Lung (tissue), 12 donors: ENCODE data around the gene SERPINB4. TPM values are rescaled to one million over a fixed set of nuclear protein-coding genes. Genes with fewer than 3 reads are reported as not detected.

Source experiments
- ATAC-seq: fragments of 200-7000 bp; cut with Tn5 transposase; one replicate; pipeline ENCODE4 v1.9.1; 2020; ENCODE audit warnings: moderate number of reproducible peaks; ENCODE audit not compliant: insufficient read depth, low FRiP score
- DNase-seq, 3 donors: peaks; one replicate each; pipeline ENCODE4 v3.0.0-alpha.2; 2013 to 2017
- H3K27ac ChIP-seq, 2 donors: one replicate each; pipeline ENCODE4 v1.5.1; 2013; ENCODE audit warnings: mild to moderate bottlenecking in 2 of 2, moderate library complexity in 2 of 2, control low read depth in 1 of 2, inconsistent platforms in 1 of 2, low read depth in 1 of 2, low read length in 1 of 2
- H3K27me3 ChIP-seq, 3 donors: one replicate each; pipeline ENCODE4 v1.5.1; 2013; ENCODE audit warnings: low read length in 2 of 3; ENCODE audit not compliant: control insufficient read depth in 3 of 3, insufficient read depth in 3 of 3
- H3K36me3 ChIP-seq, 4 donors: one replicate each; pipeline ENCODE4 v1.5.1; 2013; ENCODE audit warnings: low read length in 4 of 4, mild to moderate bottlenecking in 1 of 4, moderate library complexity in 1 of 4; ENCODE audit not compliant: control insufficient read depth in 4 of 4, insufficient read depth in 4 of 4
- H3K4me1 ChIP-seq, 5 donors: one replicate each; pipeline ENCODE4 v1.5.1; 2013; ENCODE audit warnings: low read length in 5 of 5, mild to moderate bottlenecking in 2 of 5, moderate library complexity in 1 of 5; ENCODE audit not compliant: control insufficient read depth in 5 of 5, insufficient read depth in 5 of 5
- H3K4me3 ChIP-seq: one replicate; pipeline ENCODE4 v1.5.1; 2013; ENCODE audit warnings: mild to moderate bottlenecking, control low read depth, moderate library complexity
- H3K9ac ChIP-seq, 2 donors: one replicate each; pipeline ENCODE4 v1.5.1; 2013; ENCODE audit warnings: low read length in 2 of 2, control low read depth in 1 of 2; ENCODE audit not compliant: insufficient read depth in 1 of 2
- H3K9me3 ChIP-seq, 4 donors: one replicate each; pipeline ENCODE4 v1.5.1; 2013; ENCODE audit warnings: low read length in 3 of 4, mild to moderate bottlenecking in 1 of 4, moderate library complexity in 1 of 4; ENCODE audit not compliant: control insufficient read depth in 4 of 4, insufficient read depth in 3 of 4
- WGBS, 2 donors: extraction: QIAGEN DNeasy Blood & Tissue Kit; methylation state at CpG; one replicate each; pipeline ENCODE4 v1.1.7; 2013; 5-methylcytosine and 5-hydroxymethylcytosine counted together
- polyA plus RNA-seq, 2 donors: library from polyadenylated mRNA; stranded (reverse); fragments of 200-250 nt; gene quantifications; one replicate each; pipeline ENCODE4 v1.2.1, GENCODE V29; 2013
- total RNA-seq, 2 donors: library from RNA; depleted of rRNA in 1 of 2; stranded (reverse); fragments of >200 nt in 1 of 2; gene quantifications; one replicate each; pipeline ENCODE4 v1.2.1, GENCODE V29; 2014 to 2021
- TF ChIP-seq, protein P1 (sequence below): IDR thresholded peaks from 2 replicates; pipeline ENCODE4 v1.5.1; 2012; ENCODE audit warnings: mild to moderate bottlenecking; ENCODE audit errors: control extremely low read depth, extremely low read depth
- donor health status: control.
- donor health status: control.
- donor health status: Bipolar disorder and iron deficiency.
- donor health status: healthy.
- donor health status: DM: yes; HTN: yes; CAD: no.

Gene SERPINB4
- total and polyA plus RNA-seq, 4 donors: 0.34 to 17.4 (median 1.0) TPM; not detected in 1

DNA sequence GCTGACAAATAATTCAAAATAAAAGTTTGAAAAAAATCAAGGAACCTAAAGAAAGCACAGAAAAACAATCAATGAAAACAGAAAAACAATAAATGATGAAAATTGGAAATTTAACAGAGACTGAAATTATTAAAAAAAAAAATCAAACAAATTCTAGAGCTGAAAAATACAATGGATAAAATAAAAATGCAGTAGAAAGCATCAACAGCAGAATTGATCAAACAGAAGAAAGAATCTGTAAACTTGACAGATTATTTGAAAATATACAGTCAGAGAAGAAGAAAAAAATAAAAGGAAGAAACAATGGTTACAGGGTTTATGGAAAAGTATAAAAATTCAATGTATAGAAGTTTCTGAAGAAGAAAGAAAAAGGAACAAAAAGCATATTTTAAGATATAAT lies 16.2 kb downstream of the SERPINB4 start:
- Histone ChIP-seq H3K4me1 (no peaks in the 10 kb centered on the region), H3K27me3 (no peaks in the 10 kb centered on the region), H3K27ac (no peak overlapping the region), H3K9ac (no peak overlapping the region), H3K9me3 (peaks cover 0 to 21% (median 7%) of the 10 kb centered on the region in 4 donors), H3K4me3 (no peak overlapping the region), H3K36me3 (no peaks in the 10 kb centered on the region)
- ATAC-seq (no peak), DNase-seq (no peak)
- TF ChIP-seq, protein P1, sequence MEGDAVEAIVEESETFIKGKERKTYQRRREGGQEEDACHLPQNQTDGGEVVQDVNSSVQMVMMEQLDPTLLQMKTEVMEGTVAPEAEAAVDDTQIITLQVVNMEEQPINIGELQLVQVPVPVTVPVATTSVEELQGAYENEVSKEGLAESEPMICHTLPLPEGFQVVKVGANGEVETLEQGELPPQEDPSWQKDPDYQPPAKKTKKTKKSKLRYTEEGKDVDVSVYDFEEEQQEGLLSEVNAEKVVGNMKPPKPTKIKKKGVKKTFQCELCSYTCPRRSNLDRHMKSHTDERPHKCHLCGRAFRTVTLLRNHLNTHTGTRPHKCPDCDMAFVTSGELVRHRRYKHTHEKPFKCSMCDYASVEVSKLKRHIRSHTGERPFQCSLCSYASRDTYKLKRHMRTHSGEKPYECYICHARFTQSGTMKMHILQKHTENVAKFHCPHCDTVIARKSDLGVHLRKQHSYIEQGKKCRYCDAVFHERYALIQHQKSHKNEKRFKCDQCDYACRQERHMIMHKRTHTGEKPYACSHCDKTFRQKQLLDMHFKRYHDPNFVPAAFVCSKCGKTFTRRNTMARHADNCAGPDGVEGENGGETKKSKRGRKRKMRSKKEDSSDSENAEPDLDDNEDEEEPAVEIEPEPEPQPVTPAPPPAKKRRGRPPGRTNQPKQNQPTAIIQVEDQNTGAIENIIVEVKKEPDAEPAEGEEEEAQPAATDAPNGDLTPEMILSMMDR: no peak

DNA sequence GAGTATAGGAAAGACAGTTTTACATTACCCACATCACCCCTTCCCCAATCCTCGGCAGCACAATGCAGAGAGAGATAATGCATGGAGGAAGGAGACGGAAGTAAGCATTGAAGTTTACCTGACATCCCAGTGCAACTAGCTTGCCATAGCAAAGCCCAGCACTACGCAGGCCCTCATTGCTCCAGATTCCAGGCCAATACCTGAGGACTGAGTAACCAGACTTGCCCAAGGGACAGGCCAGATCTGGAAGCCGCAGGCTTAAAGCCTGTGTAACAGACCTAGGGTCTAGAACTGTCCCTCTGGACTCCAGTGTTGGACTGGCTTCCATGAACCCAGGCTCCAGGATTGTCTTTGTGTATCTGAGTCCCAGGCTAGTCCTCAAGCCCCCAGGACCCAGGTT lies 17.6 kb downstream of the SERPINB4 start:
- ATAC-seq (no peak), DNase-seq (no peak)
- Histone ChIP-seq H3K36me3 (no peaks in the 10 kb centered on the region), H3K27me3 (no peaks in the 10 kb centered on the region), H3K9me3 (peaks cover 0 to 21% (median 7%) of the 10 kb centered on the region in 4 donors), H3K4me3 (no peak overlapping the region), H3K9ac (no peak overlapping the region), H3K4me1 (no peaks in the 10 kb centered on the region), H3K27ac (no peak overlapping the region)
- TF ChIP-seq, protein P1: no peak
- 80 to 91% methylated on average over 4 of the region's 4 CpGs for WGBS, 2 donors

DNA sequence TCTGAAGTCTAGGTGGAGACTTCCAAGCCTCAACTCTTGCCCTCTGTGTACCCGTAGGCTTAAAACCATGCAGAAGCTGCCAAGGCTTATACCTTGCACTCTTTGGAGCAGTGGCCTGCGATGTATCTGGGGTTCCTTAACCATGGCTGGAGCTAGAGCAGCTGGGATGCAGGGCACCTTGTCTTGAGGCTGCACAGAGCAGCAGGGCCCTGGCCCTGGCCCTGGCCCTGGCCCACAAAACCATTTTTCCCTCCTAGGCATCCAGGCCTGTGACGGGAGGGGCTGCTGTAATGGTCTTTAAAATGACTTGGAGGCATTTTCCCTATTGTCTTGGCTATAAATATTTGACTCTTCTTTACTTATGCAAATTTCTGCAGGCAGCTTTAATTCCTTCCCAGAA lies 19.2 kb downstream of the SERPINB4 start:
- Histone ChIP-seq H3K9me3 (peaks cover 0 to 21% (median 8%) of the 10 kb centered on the region in 4 donors), H3K27ac (no peak overlapping the region), H3K9ac (no peak overlapping the region), H3K4me1 (no peaks in the 10 kb centered on the region), H3K4me3 (no peak overlapping the region), H3K27me3 (no peaks in the 10 kb centered on the region), H3K36me3 (no peaks in the 10 kb centered on the region)
- DNase-seq (no peak), ATAC-seq (no peak)
- WGBS, 2 donors: 88 to 90% methylated on average over 3 of the region's 3 CpGs
- TF ChIP-seq, protein P1: no peak

DNA sequence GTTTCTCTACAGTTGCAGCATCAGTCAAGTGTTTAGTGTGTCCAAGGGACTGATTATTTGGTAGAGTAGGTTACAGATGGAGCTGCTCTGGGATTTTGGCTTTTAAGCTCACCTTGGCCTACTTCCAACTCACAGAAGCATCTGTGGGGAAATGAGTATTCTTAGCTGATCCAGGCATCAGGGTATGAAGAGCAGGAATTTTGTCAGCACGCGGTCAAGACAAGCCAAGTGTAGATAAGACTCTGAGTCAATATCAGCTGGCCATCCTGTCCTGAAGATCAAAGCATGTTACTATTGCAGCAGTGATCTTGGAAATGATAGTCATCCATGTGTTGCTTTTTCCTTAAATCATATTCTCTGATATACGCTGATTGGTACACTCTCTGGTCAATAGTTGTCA lies 24.4 kb downstream of the SERPINB4 start:
- H3K27ac ChIP-seq: no peak overlapping the region
- H3K27me3 ChIP-seq: no peaks in the 10 kb centered on the region
- H3K9me3 ChIP-seq: peaks cover 0 to 5% (median 3%) of the 10 kb centered on the region in 4 donors
- no peak overlapping the region for H3K9ac ChIP-seq
- DNase-seq (peak in 1 of 3 donors; percentile 0), ATAC-seq (no peak)
- H3K36me3 ChIP-seq: no peaks in the 10 kb centered on the region
- no peak overlapping the region for H3K4me3 ChIP-seq
- H3K4me1 ChIP-seq: no peaks in the 10 kb centered on the region
- TF ChIP-seq, protein P1: no peak
- WGBS, 2 donors: 88 to 92% methylated on average over 3 of the region's 3 CpGs
